Chondrocyte (in vitro differentiated cells): Measurements from ENCODE around the gene CCL2. TPM values are rescaled to one million over a fixed set of nuclear protein-coding genes. Genes with fewer than 3 reads are reported as not detected.

Experiments
- DNase-seq: peaks from one replicate; pipeline ENCODE4 v3.0.0; 2021; ENCODE audit warnings: mixed read lengths, low spot score
- H3K27ac Mint-ChIP-seq: one replicate; pipeline ENCODE4 v1.8.0; 2021; ENCODE audit warnings: mild to moderate bottlenecking, moderate library complexity, mixed read lengths; ENCODE audit not compliant: unreplicated experiment
- H3K27me3 Mint-ChIP-seq: 2 replicates; pipeline ENCODE4 v1.8.0; 2021; ENCODE audit warnings: low read depth, mixed read lengths
- H3K36me3 Mint-ChIP-seq: 2 replicates; pipeline ENCODE4 v1.8.0; 2021; ENCODE audit warnings: low read depth, mixed read lengths
- H3K4me1 Mint-ChIP-seq: 2 replicates; pipeline ENCODE4 v1.8.0; 2021; ENCODE audit warnings: low read depth, mild to moderate bottlenecking, mixed read lengths
- H3K4me3 Mint-ChIP-seq: one replicate; pipeline ENCODE4 v1.8.0; 2021; ENCODE audit warnings: mild to moderate bottlenecking, moderate library complexity, mixed read lengths; ENCODE audit not compliant: unreplicated experiment
- H3K9me3 Mint-ChIP-seq: 2 replicates; pipeline ENCODE4 v1.8.0; 2021; ENCODE audit warnings: low read depth, mixed read lengths
- total RNA-seq: library from RNA; stranded (reverse); gene quantifications from 3 replicates; pipeline ENCODE4 v1.2.1, GENCODE V29; 2021
- TF ChIP-seq, protein P1 (sequence below): fragments of 200-600 bp; sonication (generic); IDR thresholded peaks from 2 replicates; pipeline ENCODE4 v1.5.0; 2021; ENCODE audit warnings: antibody characterized with exemption, mild to moderate bottlenecking, moderate library complexity

The CCL2 gene
- total RNA-seq, 1 donor from 2014 or later = 36.6 TPM

GRCh38 chr17:34283571-34283970 lies 28.5 kb downstream of the CCL2 start:
- Mint-ChIP-seq H3K27me3 (peaks cover 23% of the 10 kb centered on the region), H3K9me3 (no peaks in the 10 kb centered on the region)

DNA sequence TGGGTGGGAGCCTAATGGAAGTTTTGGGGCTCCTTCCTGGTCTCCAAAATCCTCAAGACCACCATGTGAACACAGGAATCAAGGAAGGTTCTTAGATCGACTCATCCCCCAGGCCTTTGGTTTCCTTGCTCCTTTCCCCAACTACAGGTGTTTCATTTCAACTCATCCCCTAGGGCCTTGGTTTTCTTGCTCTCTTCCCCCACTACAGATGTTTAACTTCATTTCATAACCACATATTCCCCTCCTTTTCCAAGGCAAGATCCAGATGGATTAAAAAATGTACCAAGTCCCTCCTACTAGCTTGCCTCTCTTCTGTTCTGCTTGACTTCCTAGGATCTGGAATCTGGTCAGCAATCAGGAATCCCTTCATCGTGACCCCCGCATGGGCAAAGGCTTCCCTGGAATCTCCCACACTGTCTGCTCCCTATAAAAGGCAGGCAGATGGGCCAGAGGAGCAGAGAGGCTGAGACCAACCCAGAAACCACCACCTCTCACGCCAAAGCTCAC lies 30.3 kb downstream of the CCL2 start, which contains the start of gene CCL11:
Gene CCL11, plus strand, starts transcription at position 457 of the 507 bp plus-strand sequence. CDS start 67 bp downstream, outside the sequence.
- no peak for DNase-seq
- no peaks in the 10 kb centered on the region for H3K36me3 Mint-ChIP-seq
- no peak within 1 kb of the TSS for H3K27ac Mint-ChIP-seq
- no peak within 1 kb of the TSS for H3K4me3 Mint-ChIP-seq
- no peaks in the 10 kb centered on the region for H3K9me3 Mint-ChIP-seq
- peaks cover 19% of the 10 kb centered on the region for H3K4me1 Mint-ChIP-seq
- TF ChIP-seq, protein P1, sequence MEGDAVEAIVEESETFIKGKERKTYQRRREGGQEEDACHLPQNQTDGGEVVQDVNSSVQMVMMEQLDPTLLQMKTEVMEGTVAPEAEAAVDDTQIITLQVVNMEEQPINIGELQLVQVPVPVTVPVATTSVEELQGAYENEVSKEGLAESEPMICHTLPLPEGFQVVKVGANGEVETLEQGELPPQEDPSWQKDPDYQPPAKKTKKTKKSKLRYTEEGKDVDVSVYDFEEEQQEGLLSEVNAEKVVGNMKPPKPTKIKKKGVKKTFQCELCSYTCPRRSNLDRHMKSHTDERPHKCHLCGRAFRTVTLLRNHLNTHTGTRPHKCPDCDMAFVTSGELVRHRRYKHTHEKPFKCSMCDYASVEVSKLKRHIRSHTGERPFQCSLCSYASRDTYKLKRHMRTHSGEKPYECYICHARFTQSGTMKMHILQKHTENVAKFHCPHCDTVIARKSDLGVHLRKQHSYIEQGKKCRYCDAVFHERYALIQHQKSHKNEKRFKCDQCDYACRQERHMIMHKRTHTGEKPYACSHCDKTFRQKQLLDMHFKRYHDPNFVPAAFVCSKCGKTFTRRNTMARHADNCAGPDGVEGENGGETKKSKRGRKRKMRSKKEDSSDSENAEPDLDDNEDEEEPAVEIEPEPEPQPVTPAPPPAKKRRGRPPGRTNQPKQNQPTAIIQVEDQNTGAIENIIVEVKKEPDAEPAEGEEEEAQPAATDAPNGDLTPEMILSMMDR = no peak
- peaks cover 11% of the 10 kb centered on the region for H3K27me3 Mint-ChIP-seq

More at GRCh38 chr17:34283571-34283970, 28.5 kb downstream of the CCL2 start:
- H3K36me3 Mint-ChIP-seq = no peaks in the 10 kb centered on the region
- TF ChIP-seq, protein P1 = no peak
- H3K27ac Mint-ChIP-seq = no peak overlapping the region
- peaks cover 14% of the 10 kb centered on the region for H3K4me1 Mint-ChIP-seq
- H3K4me3 Mint-ChIP-seq = no peak overlapping the region
- DNase-seq = no peak

- Mint-ChIP-seq H3K36me3 (no peaks in the 10 kb centered on the region), H3K9me3 (no peaks in the 10 kb centered on the region), H3K4me3 (no peak overlapping the region), H3K27ac (no peak overlapping the region), H3K4me1 (peaks cover 19% of the 10 kb centered on the region), H3K27me3 (no peaks in the 10 kb centered on the region)
- no peak for DNase-seq
- TF ChIP-seq, protein P1 = no peak
Observed at GRCh38 chr17:34287875-34288274, 32.8 kb downstream of the CCL2 start.

DNA sequence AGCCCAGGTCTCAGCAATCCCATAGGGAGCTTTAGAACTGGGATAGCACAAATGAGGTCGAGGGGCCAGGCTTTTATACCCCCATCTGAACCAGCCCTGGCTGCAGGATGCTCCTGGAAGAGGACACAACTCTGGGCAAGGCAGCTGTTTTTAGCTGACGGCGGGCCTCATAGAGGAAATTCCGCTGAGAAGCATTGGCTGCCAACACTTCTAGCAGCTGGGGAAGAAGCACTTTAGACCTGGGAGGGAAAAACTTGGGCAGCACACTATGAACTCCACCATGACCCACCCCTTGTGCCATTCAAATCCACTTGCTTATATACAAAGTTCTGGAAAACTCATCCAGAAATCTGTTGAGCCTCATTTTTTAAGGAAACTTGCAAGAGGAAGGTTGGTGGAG lies 35.5 kb downstream of the CCL2 start:
- no peaks in the 10 kb centered on the region for H3K27me3 Mint-ChIP-seq
- DNase-seq = no peak
- no peak overlapping the region for H3K27ac Mint-ChIP-seq
- peaks cover 19% of the 10 kb centered on the region for H3K4me1 Mint-ChIP-seq
- TF ChIP-seq, protein P1 = no peak
- H3K36me3 Mint-ChIP-seq = no peaks in the 10 kb centered on the region
- H3K4me3 Mint-ChIP-seq = no peak overlapping the region
- H3K9me3 Mint-ChIP-seq = no peaks in the 10 kb centered on the region

GRCh38 chr17:34291721-34292348 lies 36.8 kb downstream of the CCL2 start:
- H3K9me3 Mint-ChIP-seq = no peaks in the 10 kb centered on the region
- DNase-seq = no peak
- no peak overlapping the region for H3K27ac Mint-ChIP-seq
- peaks cover 19% of the 10 kb centered on the region for H3K4me1 Mint-ChIP-seq
- H3K27me3 Mint-ChIP-seq = no peaks in the 10 kb centered on the region
- TF ChIP-seq, protein P1 = no peak
- no peaks in the 10 kb centered on the region for H3K36me3 Mint-ChIP-seq
- no peak overlapping the region for H3K4me3 Mint-ChIP-seq
